Measurements from ENCODE around the gene PKDCC. TPM values are rescaled to one million over a fixed set of nuclear protein-coding genes. Genes with fewer than 3 reads are reported as not detected.

Gene PKDCC
- total and polyA plus RNA-seq, 2 of the 8 experiments (the other 6 are each of a cell fraction or from before 2014, with no cell fraction given), result 49.9 to 80.1 TPM

- DNase-seq (ENCODE audit: low read depth in 1 of 2, low spot score in 2 of 2), result no peak
- Histone ChIP-seq H4K91ac (replicated peaks; ENCODE audit: insufficient read length, low read length) (no peak overlapping the region), H3K23ac (ENCODE audit: insufficient read length) (no peak overlapping the region), H2BK120ac (replicated peaks; ENCODE audit: low read depth, low read length) (no peak overlapping the region), H3K14ac (ENCODE audit: insufficient read length) (no peak overlapping the region), H2BK20ac (ENCODE audit: low read length) (no peak overlapping the region), H3K4me3 (ENCODE audit: extremely low read depth in 1 of 4, insufficient read depth in 2 of 4, low read depth in 3 of 4, low read length in 4 of 4) (no peak overlapping the region), H2BK15ac (ENCODE audit: low read length) (no peak overlapping the region), H3K56ac (replicated peaks; ENCODE audit: insufficient read length, low read depth, low read length) (no peak overlapping the region), H3K27ac (ENCODE audit: low read depth, low read length) (no peak overlapping the region), H3K27me3 (replicated peaks in 1 of 4; ENCODE audit: control insufficient read depth in 3 of 4, extremely low read depth in 1 of 4, insufficient read depth in 3 of 4, low read length in 3 of 4) (no peaks in the 10 kb centered on the region; a peak in 1 of 7 replicates), H2AFZ (ENCODE audit: low read length) (no peak overlapping the region), H3K9ac (replicated peaks in 1 of 4; ENCODE audit: extremely low read depth in 1 of 4, low read depth in 3 of 4, low read length in 3 of 4) (no peak overlapping the region), H4K5ac (ENCODE audit: insufficient read length, low read depth, low read length) (no peak overlapping the region), H4K8ac (ENCODE audit: extremely low read depth, insufficient read depth, low read length) (no peak overlapping the region), H2BK5ac (ENCODE audit: low read depth, low read length) (no peak overlapping the region), H3K4ac (replicated peaks; ENCODE audit: insufficient read length, low read depth, low read length) (no peak overlapping the region), H2BK12ac (ENCODE audit: low read depth, low read length) (no peak overlapping the region), H3K4me1 (replicated peaks in 1 of 4; ENCODE audit: control insufficient read depth in 3 of 4, insufficient read depth in 4 of 4, low read length in 3 of 4) (peaks cover 0 to 3% (median 1%) of the 10 kb centered on the region in 4 experiments; a peak in 4 of 7 replicates), H3K4me2 (ENCODE audit: insufficient read depth in 1 of 2, low read depth in 2 of 2, low read length in 2 of 2) (no peak overlapping the region), H3K23me2 (ENCODE audit: low read depth, low read length) (no peaks in the 10 kb centered on the region; the same call in 1 of the 2 replicates), H3K79me1 (ENCODE audit: low read depth, low read length) (no peaks in the 10 kb centered on the region), H3K9me3 (ENCODE audit: insufficient read depth in 2 of 2, low read depth in 1 of 2, low read length in 1 of 2) (no peaks in the 10 kb centered on the region), H2AK5ac (ENCODE audit: low read depth, low read length) (no peak overlapping the region), H3K79me2 (ENCODE audit: control insufficient read depth in 1 of 2, insufficient read depth in 2 of 2, low read length in 2 of 2) (no peaks in the 10 kb centered on the region), H4K20me1 (replicated peaks in 1 of 2; ENCODE audit: control insufficient read depth in 1 of 2, insufficient read depth in 2 of 2, low read length in 2 of 2) (no peaks in the 10 kb centered on the region), H3K36me3 (ENCODE audit: control insufficient read depth in 2 of 4, insufficient read depth in 4 of 4, low read length in 3 of 4) (no peaks in the 10 kb centered on the region), H3K18ac (ENCODE audit: extremely low read depth, low read length) (no peak overlapping the region)
- POLR2A ChIA-PET (ENCODE audit: partially characterized antibody), result interaction anchor here (1.6 kb wide), 1 partner anchor 20 kb away, joined by 5 read pairs; the partner anchor contains the start of gene PKDCC
- no peak for FAIRE-seq
- 89% methylated on average over 8 of the region's 8 CpGs; no CpG with 5 or more reads in 1 of the 2 experiments for WGBS, 2 experiments (ENCODE audit: extremely low coverage in 1 of 2, insufficient coverage in 1 of 2, insufficient read length in 1 of 2, insufficient replicate concordance in 2 of 2, low coverage in 1 of 2, low lambda C conversion rate in 2 of 2, missing lambda C conversion rate in 1 of 2)
- CTCF ChIA-PET (ENCODE audit: partially characterized antibody), result interaction anchor here (1.1 to 25.9 kb wide), 8 partner anchors 13 to 227 kb away, joined by 3 to 890 read pairs (median 7); no protein-coding TSS in a partner anchor
- TF ChIP-seq TEAD4 (IDR thresholded peaks at IDR 0.05; ENCODE audit: low read depth, low read length), result no peak
- no peak for TF ChIP-seq CEBPB (IDR thresholded peaks at IDR 0.05; ENCODE audit: low read depth, low read length)
- TF ChIP-seq EGR1 (IDR thresholded peaks at IDR 0.05; ENCODE audit: borderline replicate concordance, low read depth, low read length), result no peak
- no peak for TF ChIP-seq ZNF274 (IDR thresholded peaks at IDR 0.05; ENCODE audit: borderline replicate concordance, extremely low read depth, low read length)
- no peak for TF ChIP-seq SUZ12 (IDR thresholded peaks at IDR 0.05; ENCODE audit: low read length)
- TF ChIP-seq SP1 (IDR thresholded peaks at IDR 0.05; ENCODE audit: low read depth, low read length), result no peak
- no peak for TF ChIP-seq BACH1 (IDR thresholded peaks at IDR 0.05; ENCODE audit: low read length)
Observed at GRCh38 chr2:42067521-42067920, 19.7 kb downstream of the PKDCC start.
